ENCODE measurements around the gene SASH1. TPM values are rescaled to one million over a fixed set of nuclear protein-coding genes. Genes with fewer than 3 reads are reported as not detected.

Gene SASH1
- total RNA-seq, 6 donors from 2014 or later = 59.3 to 131 (median 79.2) TPM

DNA sequence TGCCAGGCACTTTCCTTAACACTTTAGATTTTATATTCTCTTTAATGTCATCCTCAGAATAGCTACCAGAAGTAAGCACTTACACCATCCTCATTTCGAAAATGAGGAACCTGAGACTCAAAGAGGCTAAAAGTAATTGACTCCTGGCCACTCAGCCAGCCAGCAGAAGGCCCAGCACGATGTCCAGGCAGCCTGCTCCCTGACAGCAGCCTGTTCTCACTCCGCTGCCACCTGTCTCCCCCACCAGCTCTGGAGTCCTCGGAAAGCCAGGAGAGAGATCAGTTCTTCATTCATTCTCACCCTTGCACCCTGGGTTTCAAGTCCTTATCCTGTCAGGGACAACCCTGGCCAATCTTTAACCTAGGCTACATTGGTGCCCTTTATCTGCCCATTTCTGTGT lies 174.0 kb downstream of the SASH1 start:
- Histone ChIP-seq H3K36me3 (peaks cover 0 to 48% (median 22%) of the 10 kb centered on the region in 4 donors), H3K9me3 (no peaks in the 10 kb centered on the region), H3K4me1 (peaks cover 0 to 7% (median 3%) of the 10 kb centered on the region in 4 donors), H3K4me3 (no peak overlapping the region), H3K27ac (peak overlapping the region in 2 of 4 donors; percentile 74 to 75), H3K27me3 (no peaks in the 10 kb centered on the region)
- 66 to 70% methylated on average over 4 of the region's 4 CpGs for WGBS, 2 donors
- ATAC-seq (ENCODE audit: low FRiP score in 2 of 2) (no peak), DNase-seq (no peak)
- TF ChIP-seq POLR2AphosphoS5 (IDR thresholded peaks at IDR 0.05) = no peak
- no peak for TF ChIP-seq POLR2A (IDR thresholded peaks at IDR 0.05)
- no peak for TF ChIP-seq EP300 (IDR thresholded peaks at IDR 0.05)
- no peak for TF ChIP-seq CTCF (IDR thresholded peaks at IDR 0.05)

GRCh38 chr6:148517470-148517869 lies 174.8 kb downstream of the SASH1 start:
- H3K4me1 ChIP-seq = peaks cover 0 to 7% (median 3%) of the 10 kb centered on the region in 4 donors
- TF ChIP-seq POLR2AphosphoS5 (IDR thresholded peaks at IDR 0.05) = no peak
- no peak for TF ChIP-seq EP300 (IDR thresholded peaks at IDR 0.05)
- ATAC-seq (ENCODE audit: low FRiP score in 2 of 2) (no peak), DNase-seq (no peak)
- no peaks in the 10 kb centered on the region for H3K9me3 ChIP-seq
- WGBS, 2 donors = 94 to 96% methylated on average over 6 to 10 of the region's 10 CpGs
- H3K36me3 ChIP-seq = peaks cover 0 to 53% (median 23%) of the 10 kb centered on the region in 4 donors
- no peak overlapping the region for H3K4me3 ChIP-seq
- no peaks in the 10 kb centered on the region for H3K27me3 ChIP-seq
- peak overlapping the region in 2 of 4 donors; percentile 74 to 75 for H3K27ac ChIP-seq

GRCh38 chr6:148518511-148519156 lies 176.0 kb downstream of the SASH1 start:
- H3K27ac ChIP-seq = peak overlapping the region in 2 of 4 donors; percentile 13 to 75
- H3K9me3 ChIP-seq = no peaks in the 10 kb centered on the region
- no peak overlapping the region for H3K4me3 ChIP-seq
- DNase-seq (no peak), ATAC-seq (ENCODE audit: low FRiP score in 2 of 2) (peak in 1 of 2 donors; percentile 47)
- TF ChIP-seq POLR2AphosphoS5 (IDR thresholded peaks at IDR 0.05) (no peak), EP300 (IDR thresholded peaks at IDR 0.05) (no peak), POLR2A (IDR thresholded peaks at IDR 0.05) (no peak), CTCF (IDR thresholded peaks at IDR 0.05) (no peak)
- peaks cover 0 to 7% (median 3%) of the 10 kb centered on the region in 4 donors for H3K4me1 ChIP-seq
- WGBS, 2 donors = 77 to 81% methylated on average over 12 of the region's 12 CpGs
- no peaks in the 10 kb centered on the region for H3K27me3 ChIP-seq
- H3K36me3 ChIP-seq = peaks cover 0 to 62% (median 23%) of the 10 kb centered on the region in 4 donors

- ATAC-seq (ENCODE audit: low FRiP score in 2 of 2) (no peak), DNase-seq (peak in 1 of 2 donors; percentile 79)
- H3K9me3 ChIP-seq = no peaks in the 10 kb centered on the region
- no peak overlapping the region for H3K4me3 ChIP-seq
- 91 to 94% methylated on average over 23 of the region's 23 CpGs for WGBS, 2 donors
- H3K27me3 ChIP-seq = no peaks in the 10 kb centered on the region
- peak overlapping the region in 2 of 4 donors; percentile 25 to 59 for H3K27ac ChIP-seq
- peaks cover 0 to 7% (median 3%) of the 10 kb centered on the region in 4 donors for H3K4me1 ChIP-seq
- TF ChIP-seq CTCF (IDR thresholded peaks at IDR 0.05) (no peak), POLR2AphosphoS5 (IDR thresholded peaks at IDR 0.05) (no peak), POLR2A (IDR thresholded peaks at IDR 0.05) (no peak), EP300 (IDR thresholded peaks at IDR 0.05) (no peak)
- peaks cover 0 to 73% (median 25%) of the 10 kb centered on the region in 4 donors for H3K36me3 ChIP-seq
These were observed 177.6 kb downstream of the SASH1 start for GRCh38 chr6:148520109-148520841.

GRCh38 chr6:148521158-148521557 lies 178.5 kb downstream of the SASH1 start:
- H3K36me3 ChIP-seq = peaks cover 0 to 82% (median 30%) of the 10 kb centered on the region in 4 donors
- H3K9me3 ChIP-seq = no peaks in the 10 kb centered on the region
- no peaks in the 10 kb centered on the region for H3K27me3 ChIP-seq
- no peak for DNase-seq
- no peak for ATAC-seq (ENCODE audit: low FRiP score in 2 of 2)
- no peak overlapping the region for H3K4me3 ChIP-seq
- 49 to 62% methylated on average over 5 of the region's 5 CpGs for WGBS, 2 donors
- peaks cover 0 to 4% (median 1%) of the 10 kb centered on the region in 4 donors for H3K4me1 ChIP-seq
- TF ChIP-seq POLR2AphosphoS5 (IDR thresholded peaks at IDR 0.05) (no peak), POLR2A (IDR thresholded peaks at IDR 0.05) (no peak), EP300 (IDR thresholded peaks at IDR 0.05) (no peak), CTCF (IDR thresholded peaks at IDR 0.05) (no peak)
- peak overlapping the region in 3 of 4 donors; percentile 22 to 59 (median 25) for H3K27ac ChIP-seq
